Activated naive CD4-positive, alpha-beta T cell treated with anti-CD3 and anti-CD28 coated beads, Interleukin-2, amount 50 U/mL, for 16 hours (primary cell): Measurements from ENCODE around the gene SPSB3.
"Not testable (repeated sequence)": the region's sequence is repeated elsewhere in the genome, so short reads cannot be mapped to it uniquely, and the experiment has no call there.

ENCODE experiments used
- DNase-seq: peaks from one replicate; pipeline ENCODE4 v3.0.0-alpha.2; 2020

SPSB3 gene

DNA sequence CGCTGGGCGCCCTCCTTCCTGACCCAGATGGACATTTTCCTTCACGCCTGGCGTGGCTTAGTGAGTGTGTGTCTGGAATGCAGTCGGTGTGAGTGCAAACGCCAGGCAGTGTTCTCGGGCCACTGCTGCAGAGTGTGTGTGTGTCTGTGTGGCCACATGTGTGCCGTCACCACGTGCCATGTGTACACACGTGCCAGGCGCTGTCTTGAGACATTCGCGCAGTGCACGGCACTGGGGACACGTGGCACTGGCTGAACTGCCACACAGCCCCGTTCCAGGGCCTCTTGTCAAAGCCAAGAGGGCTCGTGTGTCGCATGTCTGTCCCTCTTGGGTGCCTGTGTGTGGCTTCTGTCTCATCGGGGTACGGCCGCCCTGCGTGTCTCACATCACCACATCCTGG, 47.6 kb downstream of the SPSB3 start:
- no peak for DNase-seq

DNA sequence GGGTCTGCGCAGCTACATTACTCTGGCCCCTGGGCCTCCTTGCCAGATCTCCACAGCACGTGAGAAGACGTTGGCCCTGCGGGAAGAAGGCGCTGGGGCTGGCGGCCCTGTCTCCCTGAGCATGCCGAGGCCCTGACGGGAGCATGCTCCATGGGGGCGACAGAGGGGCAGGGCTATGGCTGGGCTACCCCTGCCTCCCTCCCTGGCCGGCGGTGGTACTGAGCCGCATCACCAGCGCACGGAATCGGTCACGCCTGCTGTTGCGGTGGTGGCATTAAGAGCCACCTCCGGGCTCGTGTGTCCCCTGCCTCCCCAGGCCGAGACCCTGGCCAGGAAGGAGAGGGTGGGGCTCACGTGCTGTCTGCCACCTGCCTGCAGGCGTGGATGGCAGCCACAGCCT, 48.2 kb downstream of the SPSB3 start:
- no peak for DNase-seq

DNA sequence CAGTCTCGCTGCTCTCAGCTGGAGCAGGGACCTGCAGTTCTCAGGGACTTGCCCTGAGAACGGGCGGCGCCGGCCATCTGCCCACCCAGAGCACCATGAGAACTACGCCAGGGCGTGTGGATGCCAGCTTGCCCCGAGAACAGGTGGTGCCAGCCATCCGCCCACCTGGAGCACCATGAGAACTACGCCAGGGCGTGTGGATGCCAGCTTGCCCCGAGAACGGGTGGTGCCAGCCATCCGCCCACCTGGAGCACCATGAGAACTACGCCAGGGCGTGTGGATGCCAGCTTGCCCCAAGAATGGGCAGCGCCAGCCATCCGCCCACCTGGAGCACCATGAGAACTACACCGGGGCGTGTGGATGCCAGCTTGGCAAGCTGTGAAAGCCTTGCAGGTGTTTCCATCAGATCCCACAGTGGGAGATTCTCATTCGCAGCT, 49.8 kb downstream of the SPSB3 start:
- not testable (repeated sequence) for DNase-seq

DNA sequence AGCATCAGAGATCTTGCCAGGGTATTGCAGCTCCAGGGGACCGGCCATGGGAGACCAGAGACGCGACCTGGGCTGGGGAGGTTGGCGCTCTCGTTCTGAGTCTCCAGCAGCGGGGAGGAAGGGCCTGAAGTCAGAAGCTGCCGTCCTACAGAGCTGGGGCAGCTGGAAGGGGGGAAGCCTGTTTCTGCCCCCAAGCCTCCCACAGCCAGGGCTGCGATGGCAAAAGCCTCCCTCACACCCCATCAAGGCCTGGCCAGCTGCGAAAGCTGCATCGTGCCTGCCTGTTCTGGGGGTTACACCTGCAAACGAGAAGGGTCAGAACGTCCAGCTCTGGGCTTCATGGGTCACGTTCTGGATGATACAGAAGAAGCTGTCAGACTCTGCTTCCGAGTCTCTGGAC, 50.3 kb downstream of the SPSB3 start:
- no peak for DNase-seq

DNA sequence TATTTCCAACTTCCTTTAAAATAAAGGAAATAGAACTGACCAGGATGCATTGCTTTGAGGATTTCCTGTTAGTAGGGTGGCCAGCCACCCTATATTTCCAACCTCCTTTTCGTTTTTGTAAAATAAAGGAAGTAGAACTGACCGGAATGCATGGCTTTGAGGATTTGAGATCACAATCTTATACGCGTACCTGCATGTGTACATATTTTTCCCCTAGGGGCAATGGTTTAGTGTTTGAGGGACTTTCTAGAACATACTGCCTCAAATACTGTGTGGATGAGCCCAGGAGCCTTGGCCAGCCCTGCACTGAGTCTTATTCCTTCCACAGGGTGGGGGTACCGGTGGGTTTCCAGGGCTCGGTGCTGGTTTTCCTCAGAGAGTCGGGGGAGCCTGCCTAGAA, 50.8 kb downstream of the SPSB3 start:
- no peak for DNase-seq

DNA sequence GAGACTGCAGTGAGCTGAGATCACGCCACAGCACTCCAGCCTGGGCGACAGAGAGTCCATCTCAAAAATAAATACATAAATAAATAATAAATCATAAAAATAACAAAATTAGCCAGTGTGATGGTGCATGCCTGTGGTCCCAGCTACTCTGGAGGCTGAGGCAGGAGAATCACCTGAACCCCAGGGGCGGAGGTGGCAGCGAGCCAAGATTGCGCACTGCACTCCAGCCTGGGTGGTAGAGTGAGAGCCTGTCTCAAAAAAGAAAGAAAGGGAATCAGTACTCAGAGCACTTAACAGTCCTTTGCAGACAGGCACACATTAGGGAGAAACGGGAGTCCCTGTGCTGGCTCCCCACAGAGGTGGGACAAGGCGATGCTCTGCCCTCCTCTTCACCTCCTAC, 51.3 kb downstream of the SPSB3 start:
- no peak for DNase-seq

DNA sequence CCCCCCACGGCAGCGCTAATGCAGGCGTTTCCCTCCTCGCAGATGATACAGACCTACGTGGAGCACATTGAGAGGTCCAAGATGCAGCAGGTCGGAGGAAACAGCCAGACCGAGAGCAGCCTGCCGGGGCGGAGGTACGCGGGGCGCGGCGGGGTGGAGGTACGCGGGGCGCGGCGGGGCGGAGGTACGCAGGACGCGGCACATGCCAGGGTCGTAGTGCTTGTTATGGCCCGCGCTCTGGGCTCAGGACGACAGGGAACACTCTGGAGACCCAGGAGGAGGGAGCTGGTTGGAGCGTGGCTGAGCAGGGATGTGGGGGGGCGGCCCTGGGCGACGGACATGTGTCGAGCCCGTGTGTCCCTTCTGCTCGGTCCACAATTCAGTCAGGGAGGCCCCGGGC, 52.9 kb downstream of the SPSB3 start:
- DNase-seq, result no peak

DNA sequence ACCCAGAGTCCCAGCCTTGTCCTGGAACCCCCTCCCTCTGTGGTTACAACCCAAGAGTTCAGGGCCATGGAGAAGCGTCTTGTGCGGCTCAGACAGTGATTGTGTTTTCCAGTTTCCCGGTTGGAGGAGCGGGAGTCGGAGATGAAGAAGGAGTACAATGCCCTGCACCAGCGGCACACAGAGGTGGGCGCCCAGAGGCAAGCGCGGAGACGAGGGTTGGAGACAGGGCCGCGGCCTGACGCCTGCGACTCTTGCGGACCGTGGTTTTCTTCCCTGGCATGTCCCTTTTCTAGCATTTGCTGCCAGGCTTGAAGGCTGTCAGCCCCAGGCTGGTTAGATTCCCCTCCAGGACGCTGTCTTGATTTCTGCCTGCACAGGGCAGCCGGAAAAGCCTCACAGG, 53.3 kb downstream of the SPSB3 start:
- DNase-seq, result no peak

DNA sequence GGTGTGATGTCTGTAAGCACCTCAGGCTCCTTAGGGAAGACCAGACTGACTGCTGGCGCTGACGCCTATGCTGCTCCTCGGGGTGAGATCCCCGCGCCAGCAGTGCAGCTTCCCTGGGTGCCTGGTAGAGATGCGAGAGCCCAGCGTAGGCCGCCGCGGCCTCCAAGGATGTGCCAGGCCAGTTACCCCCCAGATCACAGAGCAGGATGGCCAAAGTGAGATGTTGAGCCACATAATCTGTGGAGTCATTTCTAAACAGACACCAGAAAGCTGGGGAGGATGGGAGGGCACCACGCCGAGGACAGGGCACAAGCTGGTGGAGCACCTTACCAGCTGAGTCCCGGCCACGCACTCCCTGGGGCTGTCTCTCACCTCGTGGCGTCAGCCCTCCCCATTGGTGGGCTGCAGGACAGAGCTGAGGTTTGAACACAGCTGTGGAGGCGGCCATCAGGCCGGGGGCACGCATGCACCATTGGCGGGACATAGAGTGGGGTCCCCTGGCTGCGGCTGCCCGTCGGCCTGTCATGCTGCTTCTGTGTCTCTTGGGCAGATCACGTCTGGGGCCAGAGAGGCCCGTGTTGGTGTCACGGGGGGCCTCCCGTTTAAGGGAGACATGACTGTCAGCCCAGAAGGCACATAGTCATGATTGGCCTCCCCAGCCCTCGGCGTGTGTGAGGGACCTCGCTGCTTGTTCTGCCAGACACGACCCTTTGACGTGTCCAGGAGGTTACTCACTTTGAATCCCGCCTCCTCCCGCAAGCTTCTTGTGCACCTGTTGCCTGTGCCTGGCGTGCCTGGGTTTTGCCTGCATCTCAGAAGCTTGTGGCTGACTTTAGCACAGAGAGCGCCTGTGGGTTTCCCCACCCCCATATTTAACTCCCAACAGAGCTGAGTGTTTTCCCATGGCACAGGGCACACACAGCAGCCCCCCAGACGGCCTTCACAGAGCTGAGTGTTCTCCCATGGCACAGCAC, 54.4 kb downstream of the SPSB3 start:
- no peak for DNase-seq
